ENCODE data around the gene KRT81.

DNA sequence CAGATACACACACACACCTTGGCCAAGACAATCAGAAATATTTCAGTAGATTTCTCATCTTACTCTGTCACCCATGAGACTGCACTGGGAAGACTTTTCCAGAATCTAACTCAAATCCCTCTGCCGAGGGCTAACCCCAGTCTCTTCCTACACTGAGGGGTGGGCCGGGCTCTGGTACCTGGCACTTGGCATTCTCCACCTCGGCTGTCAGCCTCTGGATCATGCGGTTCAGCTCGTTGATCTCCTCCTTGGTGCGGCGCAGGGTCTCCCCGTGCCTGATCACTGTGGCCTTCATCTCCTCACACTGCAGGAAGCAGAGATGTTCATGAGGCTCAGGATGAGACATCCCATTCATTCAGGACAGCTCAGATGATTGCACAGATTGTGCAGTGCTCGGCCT lies 25.0 kb upstream of the KRT81 start:
- TF ChIP-seq, protein P1, sequence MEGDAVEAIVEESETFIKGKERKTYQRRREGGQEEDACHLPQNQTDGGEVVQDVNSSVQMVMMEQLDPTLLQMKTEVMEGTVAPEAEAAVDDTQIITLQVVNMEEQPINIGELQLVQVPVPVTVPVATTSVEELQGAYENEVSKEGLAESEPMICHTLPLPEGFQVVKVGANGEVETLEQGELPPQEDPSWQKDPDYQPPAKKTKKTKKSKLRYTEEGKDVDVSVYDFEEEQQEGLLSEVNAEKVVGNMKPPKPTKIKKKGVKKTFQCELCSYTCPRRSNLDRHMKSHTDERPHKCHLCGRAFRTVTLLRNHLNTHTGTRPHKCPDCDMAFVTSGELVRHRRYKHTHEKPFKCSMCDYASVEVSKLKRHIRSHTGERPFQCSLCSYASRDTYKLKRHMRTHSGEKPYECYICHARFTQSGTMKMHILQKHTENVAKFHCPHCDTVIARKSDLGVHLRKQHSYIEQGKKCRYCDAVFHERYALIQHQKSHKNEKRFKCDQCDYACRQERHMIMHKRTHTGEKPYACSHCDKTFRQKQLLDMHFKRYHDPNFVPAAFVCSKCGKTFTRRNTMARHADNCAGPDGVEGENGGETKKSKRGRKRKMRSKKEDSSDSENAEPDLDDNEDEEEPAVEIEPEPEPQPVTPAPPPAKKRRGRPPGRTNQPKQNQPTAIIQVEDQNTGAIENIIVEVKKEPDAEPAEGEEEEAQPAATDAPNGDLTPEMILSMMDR (IDR thresholded peaks at IDR 0.05), result no peak
- TF ChIP-seq EP300 (IDR thresholded peaks at IDR 0.05), result no peak
- no peak for TF ChIP-seq POLR2A (IDR thresholded peaks at IDR 0.05)
